GM21528 (cell line): ENCODE results near the gene MEGF10.

ENCODE experiments used
- ATAC-seq: cut with Tn5 transposase; IDR thresholded peaks from one replicate; pipeline ENCODE4 v1.9.1; 2021; ENCODE audit warnings: mild to moderate bottlenecking, moderate library complexity; ENCODE audit not compliant: unreplicated experiment, low FRiP score

The MEGF10 gene

DNA sequence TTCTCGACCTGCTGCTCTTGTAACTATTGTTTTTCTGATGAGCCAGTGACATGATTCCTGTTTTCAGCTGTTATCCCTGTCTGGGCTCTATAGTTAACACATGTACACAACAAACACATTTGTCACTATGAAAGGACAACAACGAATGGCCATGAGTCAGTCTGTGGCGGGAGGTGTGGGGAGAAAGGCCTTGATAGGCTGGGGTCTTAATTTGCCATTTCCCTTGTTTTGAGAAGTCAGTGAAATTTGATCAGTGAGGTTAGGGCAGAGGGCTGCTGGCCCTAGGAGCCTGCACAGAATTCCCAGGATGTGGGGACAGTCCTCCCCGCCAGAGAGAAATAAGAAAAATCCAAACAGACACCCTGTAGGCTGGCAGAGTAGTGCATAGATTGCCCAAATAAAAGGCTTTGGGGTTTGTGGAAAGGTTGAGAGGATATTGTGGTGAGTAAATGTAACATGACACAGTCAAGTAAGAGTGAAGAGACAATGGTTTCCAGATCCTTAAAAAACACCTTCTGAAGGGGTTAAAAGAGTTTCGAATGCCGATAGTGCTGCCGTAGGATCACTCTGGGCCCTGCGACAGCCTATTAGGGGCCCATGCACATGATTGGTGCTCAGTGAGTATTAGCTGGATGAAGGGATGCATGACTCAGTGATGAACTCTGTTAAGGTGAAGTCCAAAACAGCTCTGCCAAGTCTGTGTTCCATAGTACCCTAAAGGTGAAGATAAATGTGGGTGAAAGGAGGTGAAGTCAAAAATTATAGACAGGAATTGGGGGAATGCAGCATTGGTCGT is 115.9 kb downstream of the MEGF10 start:
- ATAC-seq, result no peak

DNA sequence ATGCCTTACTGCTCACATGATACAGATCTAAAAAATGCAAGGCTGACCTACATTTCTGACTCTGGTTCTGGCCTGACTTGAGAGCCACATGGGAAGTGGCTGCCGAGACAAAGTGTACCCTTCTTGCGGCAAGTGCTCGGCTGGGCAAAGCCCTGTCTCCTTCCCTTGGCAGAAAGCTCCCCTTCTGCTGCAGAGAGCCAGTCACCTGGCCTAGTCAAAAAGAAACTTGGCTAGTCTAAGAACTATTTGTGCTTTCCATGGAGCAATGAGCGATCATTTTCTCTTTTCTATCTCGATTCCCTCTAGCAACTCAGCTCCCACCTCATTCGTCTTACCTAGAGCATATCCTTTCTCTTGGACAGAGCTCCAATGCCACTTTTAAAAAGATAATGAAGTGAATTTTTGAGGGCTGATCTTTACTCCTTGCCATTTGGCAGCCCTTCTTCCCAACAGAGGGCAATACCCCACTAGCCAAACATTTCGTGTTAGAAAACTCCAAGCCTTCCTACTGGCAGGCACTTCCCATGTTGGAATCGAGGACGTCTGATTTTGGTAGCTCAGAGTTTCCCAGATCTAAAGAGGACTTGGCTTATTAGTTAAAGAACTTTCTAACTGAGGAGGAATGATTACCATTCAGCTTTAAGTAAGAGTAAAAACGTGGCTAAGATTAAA is 118.8 kb downstream of the MEGF10 start:
- no peak for ATAC-seq

DNA sequence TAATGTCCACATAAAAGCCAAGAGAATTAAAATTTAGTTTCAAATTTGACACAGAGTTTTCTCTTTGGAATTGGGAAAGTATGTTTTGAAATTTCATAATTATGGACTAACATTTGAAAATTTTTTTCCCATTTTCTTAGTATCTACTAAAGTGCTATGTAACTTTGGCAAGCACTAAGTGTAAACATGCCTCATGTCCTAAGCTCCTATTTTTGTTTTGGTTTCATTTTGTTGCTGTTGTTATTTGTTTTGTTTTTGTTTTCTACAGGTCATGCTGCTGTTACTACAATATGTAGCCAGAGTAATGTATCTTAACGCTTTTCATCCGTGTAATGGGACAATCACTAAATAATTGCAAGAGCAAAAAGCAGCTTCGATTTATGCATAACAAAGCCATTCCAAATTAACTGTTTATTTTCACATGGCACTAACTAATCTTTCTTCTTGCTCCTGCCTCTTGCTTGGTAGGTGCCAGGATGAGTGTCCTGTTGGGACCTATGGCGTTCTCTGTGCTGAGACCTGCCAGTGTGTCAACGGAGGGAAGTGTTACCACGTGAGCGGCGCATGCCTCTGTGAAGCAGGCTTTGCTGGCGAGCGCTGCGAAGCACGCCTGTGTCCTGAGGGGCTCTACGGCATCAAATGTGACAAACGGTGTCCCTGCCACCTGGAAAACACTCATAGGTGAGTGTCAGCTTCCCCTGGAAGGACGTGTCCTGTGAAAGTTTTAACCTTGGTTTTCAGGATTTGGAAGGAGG is 119.5 kb downstream of the MEGF10 start:
- ATAC-seq, result no peak

DNA sequence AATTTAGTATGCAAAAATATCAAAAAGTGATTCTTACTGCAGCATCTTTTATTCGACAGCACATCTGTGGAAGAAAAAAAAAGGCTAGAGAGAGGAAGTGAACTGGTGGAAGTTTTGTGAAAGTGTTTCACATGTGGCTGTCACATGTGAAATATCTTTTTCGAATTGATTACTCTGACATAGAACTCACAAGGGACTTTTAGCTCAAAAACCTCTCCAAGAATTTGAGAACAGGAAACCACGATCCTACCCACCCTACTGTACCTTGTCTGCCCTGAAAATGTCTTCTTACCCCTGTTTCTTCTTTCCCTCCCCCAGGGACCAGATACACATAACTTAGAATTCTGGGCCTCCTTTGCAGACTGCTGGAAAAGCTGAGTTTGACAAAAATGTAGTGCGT is 120.4 kb downstream of the MEGF10 start:
- ATAC-seq, result peak; percentile 76

DNA sequence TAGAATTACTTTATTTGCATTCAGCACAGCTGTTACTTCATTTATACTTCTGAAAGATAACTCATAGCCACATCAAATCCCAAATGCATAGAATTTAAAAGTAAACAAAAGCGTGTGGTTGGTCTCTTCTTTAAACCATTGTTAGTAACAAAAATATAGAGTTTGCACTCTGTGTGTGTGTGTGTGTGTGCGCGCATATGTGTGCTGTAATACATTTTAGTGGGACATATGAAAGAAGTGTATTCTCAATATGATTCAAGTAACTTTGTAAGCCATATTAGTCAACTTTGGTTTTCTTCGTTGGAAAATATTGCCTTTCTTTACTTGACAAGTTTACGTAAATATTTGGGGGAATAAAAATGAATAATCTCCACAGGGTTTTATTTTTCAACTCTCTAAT is 120.8 kb downstream of the MEGF10 start:
- ATAC-seq, result no peak

DNA sequence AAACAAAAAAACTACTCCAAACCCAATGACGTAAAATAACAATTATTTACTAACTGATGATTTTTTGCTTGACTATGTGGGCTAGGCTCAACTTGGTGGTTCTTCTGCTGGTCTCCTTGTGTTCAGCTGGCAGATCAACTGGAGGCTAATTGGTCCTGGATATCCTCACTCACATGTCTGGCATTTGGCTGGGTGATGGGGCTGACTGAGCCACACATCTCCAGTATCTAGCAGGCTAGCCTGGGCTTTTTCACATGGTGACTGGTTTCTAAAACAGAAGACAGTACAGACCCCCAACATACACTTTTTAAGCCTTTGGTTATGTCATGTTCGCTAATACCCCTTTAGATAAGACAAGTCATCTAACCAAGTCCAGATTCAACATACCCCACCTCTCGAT is 122.1 kb downstream of the MEGF10 start:
- no peak for ATAC-seq

DNA sequence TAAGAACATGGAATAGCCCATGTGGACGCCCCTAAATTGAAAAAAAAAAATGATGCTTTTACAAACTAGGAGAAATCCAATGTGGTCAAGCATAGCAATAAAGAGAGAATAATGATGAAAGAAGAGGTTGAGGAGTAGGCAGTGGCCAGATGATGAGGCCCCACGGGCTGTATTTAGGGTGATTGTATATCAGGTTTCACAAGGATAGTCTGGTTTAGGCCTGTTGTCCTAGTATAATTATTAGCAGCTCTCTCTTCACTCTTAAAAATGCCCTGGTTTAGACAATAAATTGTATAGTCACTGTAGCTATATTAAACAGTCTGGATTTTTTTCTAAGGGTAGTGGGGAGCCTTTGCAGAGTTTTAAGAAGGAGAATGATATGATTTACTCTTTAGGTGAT is 124.4 kb downstream of the MEGF10 start:
- no peak for ATAC-seq

DNA sequence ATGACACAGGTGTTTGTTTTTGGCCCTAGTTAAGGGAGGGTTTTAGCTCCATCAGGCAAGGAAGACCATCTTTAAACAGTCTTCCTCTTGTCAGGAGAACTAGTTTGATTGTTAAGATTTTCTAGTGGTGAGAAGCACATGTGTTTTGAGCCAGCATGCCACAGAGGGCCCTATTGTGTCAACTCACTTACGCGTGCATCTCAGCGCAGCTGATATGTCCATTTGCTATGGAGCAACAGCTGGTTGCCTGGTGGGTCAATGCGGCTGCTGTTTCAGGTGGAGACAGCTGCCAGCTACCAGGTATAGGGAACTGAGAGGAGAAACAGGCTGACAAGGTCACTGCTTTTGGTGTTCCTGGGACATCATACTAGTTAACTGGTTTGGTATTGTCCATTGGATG is 126.3 kb downstream of the MEGF10 start:
- no peak for ATAC-seq

DNA sequence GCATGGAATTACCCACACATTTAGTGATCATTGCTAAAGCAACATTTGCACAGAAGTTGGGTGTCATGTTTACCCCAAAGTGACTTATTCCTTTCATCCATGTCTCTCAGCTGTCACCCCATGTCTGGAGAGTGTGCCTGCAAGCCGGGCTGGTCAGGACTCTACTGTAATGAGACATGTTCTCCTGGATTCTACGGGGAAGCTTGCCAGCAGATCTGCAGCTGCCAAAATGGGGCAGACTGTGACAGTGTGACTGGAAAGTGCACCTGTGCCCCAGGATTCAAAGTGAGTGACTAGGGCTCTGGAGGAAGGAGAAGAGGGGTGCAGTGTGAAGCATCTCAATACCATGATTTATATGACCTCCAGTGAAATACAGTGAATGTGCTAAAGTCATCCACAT is 126.9 kb downstream of the MEGF10 start:
- no peak for ATAC-seq

DNA sequence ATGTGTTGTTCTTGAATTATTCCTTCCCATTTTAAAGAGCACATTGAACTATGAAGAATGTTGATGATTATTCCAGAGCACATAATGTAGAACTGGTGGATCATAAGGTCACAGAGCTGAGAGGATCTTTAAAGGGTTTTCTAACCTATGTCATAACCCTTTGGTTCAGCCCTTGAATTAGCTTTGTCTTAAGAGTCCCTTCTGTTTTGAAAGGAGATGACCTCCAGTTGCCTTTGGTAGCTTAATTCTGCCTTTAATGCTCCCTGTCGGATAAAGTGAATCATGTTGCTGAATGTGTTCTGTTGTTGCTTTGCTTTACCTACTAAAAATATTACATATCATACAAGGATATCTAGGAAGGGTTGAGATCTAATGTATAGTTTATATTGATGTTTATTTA is 127.8 kb downstream of the MEGF10 start:
- ATAC-seq, result no peak

DNA sequence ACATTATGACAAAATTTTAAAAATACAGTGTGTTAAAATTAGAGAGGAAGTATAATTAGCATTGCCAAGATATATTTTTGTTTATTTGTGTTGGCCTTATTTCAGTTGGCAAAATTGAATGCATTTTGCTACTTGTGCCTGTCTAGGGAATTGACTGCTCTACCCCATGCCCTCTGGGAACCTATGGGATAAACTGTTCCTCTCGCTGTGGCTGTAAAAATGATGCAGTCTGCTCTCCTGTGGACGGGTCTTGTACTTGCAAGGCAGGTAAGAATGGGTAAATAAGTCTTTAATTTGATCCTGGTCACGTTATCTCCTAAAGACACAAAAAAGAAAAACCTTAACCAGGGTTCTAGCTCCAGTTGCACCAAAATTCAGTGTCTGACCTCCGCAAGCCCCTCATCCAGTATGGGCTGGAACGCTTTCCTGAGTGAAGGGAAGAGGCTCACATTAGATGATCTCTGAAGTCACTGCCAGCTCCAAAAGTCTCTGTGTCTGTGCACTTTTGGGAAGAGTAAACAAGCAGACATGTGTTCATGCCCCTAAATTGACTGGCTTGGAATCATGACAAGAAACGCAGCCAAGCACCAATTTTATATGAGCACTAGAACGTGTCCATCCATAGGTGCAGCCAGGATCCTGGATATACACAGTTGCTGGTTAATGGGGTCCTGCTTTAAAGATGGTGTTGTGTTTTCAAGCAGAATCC is 128.5 kb downstream of the MEGF10 start:
- ATAC-seq, result no peak

DNA sequence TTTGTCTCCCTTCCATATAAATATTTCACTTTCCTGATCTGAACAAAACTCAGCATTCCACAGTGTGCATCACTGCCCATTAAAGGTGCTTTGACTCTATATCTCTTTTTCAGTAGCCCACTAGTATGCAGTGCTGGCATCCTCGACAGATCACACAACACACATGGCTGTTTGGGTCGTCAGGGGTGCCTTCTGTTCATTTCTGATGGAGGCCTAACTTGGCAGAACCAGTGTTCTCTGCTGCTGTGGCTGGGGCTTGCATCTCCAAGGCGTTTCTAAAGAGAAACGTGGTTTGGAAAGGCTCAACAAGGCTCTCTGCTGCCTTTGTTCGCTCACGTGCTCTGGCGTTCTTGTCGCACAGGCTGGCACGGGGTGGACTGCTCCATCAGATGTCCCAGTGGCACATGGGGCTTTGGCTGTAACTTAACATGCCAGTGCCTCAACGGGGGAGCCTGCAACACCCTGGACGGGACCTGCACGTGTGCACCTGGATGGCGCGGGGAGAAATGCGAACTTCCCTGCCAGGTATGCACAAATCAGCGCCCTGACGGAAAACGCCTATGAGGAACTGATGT is 129.2 kb downstream of the MEGF10 start:
- no peak for ATAC-seq

DNA sequence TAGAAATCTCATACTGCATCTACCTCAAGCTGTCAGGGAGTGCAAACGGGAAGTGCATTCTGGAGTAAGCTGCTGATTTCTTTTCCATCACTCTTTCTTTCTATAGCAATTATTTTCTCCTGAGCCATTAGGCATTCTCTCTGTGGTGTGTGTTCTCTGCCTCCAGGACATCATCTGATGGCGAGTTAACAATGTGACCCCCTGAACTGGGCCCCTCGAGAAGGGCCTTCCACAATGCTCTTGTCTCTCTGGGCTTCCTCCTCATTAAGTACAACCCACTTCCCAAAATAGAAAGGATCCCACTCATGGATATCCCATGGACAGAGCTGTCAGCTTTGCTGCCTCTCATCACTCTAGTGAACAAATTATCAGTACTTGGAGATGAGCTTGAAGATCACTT is 130.2 kb downstream of the MEGF10 start:
- ATAC-seq, result no peak

DNA sequence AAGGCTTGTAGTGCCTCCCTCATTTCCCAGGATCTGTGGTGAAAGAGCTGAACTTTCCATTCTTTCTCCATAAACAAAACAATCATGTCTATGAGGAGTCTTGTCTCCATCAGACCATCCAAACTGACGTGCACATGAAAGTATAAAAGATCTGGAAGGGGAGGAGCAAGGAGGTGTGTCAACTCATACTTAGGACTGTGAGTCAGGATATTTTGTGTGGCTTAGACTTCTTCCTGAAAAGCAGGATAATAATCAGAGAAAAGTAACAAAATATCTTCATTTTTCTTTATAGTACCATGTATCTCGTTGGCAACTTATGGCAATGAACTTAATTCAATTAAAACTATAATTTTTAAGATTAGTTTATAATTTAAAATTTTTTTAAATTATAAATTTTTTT is 130.9 kb downstream of the MEGF10 start:
- no peak for ATAC-seq

DNA sequence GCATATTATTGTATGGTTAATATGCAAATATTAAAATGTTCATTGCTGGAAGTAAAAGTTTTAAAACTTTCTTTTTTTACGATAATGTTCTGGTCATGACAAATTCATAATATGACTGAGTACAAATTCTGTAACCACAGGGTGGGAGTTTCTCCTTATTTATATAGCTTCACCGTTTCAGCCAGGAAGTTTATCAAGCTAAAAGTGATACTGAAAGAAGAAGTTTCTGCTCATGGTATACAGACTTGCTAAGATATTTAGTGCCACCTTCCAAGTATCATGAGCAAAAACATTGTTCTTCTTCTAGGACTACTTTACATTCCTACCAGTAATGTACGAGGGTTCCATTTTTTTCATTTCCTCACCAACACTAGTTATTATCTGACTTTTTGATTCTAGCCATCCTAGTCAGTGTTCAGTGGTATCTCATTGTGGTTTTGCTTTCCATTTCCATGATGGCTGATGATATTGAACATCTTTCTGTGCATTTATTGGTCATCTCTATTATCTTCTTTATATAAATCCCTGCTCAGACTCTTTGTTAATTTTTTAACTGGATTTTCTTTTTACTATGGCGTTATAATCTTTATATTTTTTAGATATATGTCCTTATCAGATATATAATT is 132.7 kb downstream of the MEGF10 start:
- ATAC-seq, result peak; percentile 84

DNA sequence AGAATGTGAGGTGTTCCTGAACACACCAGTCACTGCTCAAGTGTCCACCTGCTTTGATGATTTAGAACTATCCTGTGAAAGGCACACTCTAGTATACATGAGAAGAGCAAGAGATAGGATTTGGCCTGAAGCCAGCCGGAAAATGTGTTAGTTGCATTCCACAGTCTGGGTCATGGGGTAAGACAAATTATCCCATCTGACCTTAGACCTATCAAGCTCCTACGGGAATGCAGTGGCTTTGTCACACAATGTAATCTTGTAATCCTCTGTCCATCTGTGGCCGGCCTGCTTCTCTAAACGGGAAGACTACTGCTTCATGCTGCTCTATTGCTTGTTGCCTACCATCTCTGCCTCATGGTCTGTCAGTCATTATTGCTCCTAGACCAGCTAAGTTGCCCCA is 134.4 kb downstream of the MEGF10 start:
- ATAC-seq, result no peak

DNA sequence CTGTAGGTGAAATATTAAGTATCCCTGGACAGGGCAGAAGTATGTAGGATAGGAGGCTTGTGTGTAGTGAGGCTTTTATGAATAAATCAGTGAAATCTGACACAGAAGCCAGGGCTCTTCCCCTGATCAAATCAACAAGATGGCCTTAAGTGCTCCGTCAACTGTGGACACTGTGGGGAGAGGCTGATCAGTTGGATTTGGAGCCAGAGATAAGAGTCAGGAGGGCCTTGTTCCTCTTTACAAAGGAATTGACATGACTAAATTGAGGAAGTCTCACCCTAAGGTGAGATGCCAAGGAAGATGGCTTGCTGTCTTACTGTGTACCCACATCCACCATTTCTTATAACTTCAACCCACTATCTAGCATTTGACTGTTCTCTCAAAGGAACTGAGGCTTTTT is 135.3 kb downstream of the MEGF10 start:
- no peak for ATAC-seq

DNA sequence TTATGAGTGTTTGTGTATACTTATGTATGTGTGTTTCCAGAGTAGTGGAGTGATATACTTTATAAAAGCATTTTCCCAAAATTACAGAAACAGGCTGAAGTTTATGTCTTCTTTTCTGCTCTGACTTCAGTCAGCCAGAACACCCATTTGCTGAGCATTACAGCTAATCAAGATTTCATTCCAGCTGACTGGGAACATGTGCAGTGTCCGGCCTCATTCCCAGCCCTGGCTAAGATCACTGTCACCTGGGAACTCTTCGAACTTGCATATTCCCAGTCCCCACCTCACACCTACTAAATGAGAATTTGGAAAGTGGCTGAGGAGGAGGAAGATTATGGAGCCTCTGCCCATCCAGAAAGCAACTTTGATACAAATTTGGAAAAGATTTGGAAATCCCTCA is 136.1 kb downstream of the MEGF10 start:
- no peak for ATAC-seq

DNA sequence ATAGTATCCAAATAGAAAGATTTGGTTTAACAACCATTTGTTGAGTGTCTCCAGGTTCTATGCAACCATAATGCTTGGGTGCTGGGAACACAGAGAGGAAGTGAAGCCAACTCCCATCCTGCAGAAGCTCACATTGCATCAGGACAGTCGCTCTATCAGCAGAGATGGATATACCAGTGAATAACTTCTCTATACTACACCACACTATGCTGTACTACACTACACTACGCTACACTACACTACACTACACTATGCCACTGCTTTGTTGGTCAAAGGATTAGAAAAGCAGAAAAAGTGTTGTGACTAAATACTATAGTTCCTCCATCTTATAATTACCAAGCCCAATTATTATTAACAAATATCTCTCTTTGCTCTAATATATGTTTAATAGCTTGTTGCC is 137.7 kb downstream of the MEGF10 start:
- no peak for ATAC-seq

DNA sequence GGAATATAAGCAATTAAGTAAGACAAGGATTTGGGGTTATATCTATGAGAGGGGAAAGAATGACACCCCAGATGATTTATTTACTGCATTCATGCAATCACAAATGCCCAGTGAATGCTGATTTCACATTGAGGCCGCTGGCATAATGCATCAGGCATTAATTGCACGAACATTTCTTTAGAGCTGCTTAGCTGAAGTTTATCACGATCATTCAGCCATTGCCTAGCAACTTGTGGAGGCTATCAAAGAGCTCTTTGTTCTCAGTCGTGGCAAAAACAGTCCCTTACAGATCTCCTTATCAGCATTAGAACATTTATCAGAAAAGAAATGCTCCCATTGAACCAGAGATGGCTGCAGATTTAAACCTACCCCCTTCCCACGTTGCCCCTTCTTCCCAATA is 138.2 kb downstream of the MEGF10 start:
- ATAC-seq, result no peak
